ENCODE data around the gene SF3B3. TPM values are rescaled to one million over a fixed set of nuclear protein-coding genes. Genes with fewer than 3 reads are reported as not detected.

SF3B3 gene
- total and polyA plus RNA-seq, 2 of the 13 experiments (the other 11 are each of a cell fraction or from before 2014, with no cell fraction given) = 157 to 500 TPM

DNA sequence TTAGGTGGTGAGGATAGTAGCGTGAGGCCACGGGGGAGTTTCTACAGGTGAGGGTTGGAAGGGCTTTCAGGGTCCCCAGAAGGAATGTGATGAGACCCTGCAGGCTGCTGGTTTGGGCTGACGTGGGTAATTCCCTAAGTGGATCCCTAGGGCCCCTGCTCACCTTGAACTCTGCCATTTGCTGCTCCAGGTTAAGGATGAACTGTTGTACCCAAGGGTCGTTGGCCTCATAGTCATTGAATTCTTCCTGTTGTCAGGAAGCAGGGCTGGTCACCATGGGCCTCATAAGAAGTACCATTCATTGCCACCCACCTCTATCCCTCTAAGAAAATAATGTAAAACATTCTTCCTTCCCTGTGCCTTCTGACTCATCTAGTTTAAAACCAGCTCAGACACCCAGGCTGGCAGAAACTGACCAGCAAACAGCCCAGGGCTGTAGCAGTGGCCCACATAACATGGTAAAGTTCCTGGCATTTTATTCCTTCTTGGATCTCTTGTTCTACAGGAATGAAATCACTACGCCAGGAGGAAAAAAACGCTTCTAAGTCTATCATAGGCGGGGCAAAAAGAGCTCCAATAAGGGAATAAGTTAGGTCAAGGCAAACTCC, 41.6 kb upstream of the SF3B3 start (continued):
- TF ChIP-seq, protein P1, sequence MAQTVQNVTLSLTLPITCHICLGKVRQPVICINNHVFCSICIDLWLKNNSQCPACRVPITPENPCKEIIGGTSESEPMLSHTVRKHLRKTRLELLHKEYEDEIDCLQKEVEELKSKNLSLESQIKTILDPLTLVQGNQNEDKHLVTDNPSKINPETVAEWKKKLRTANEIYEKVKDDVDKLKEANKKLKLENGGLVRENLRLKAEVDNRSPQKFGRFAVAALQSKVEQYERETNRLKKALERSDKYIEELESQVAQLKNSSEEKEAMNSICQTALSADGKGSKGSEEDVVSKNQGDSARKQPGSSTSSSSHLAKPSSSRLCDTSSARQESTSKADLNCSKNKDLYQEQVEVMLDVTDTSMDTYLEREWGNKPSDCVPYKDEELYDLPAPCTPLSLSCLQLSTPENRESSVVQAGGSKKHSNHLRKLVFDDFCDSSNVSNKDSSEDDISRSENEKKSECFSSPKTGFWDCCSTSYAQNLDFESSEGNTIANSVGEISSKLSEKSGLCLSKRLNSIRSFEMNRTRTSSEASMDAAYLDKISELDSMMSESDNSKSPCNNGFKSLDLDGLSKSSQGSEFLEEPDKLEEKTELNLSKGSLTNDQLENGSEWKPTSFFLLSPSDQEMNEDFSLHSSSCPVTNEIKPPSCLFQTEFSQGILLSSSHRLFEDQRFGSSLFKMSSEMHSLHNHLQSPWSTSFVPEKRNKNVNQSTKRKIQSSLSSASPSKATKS (CRISPR knock-in tag; IDR thresholded peaks at IDR 0.05) = no peak
- TF ChIP-seq ZNF780A (CRISPR knock-in tag; IDR thresholded peaks at IDR 0.05) = no peak
- peak; percentile 15; the same call in 1 of the 2 replicates for TF ChIP-seq ZNF766 (CRISPR knock-in tag; IDR thresholded peaks at IDR 0.05; ENCODE audit: borderline replicate concordance)

DNA sequence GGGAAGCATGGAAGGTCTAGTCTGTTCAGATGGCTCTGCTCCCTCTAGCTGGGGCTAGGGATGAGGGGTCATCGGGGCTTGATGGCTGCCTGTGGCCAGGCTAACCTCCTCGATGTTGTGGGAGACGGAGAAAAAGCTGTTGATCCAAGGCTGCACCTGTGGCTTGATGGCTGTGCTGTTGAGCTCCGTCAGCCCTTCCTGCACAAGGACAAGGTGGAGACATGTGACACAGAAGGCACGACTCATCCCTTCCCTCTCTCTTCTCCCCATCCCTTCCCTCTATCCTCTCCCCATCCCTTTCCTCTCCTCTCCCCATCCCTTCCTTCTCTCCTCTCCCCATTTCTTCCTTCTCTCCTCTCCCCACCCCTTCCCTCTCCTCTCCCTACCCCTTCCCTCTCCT, 41.0 kb upstream of the SF3B3 start:
- H3K27me3 ChIP-seq (ENCODE audit: control insufficient read depth in 1 of 2, insufficient read depth in 2 of 2, low read length in 2 of 2) = no peaks in the 10 kb centered on the region
- peak overlapping the region; percentile 22 for H3K27ac ChIP-seq (ENCODE audit: extremely low read length, insufficient read depth, low read length)
- H3K9me3 ChIP-seq (ENCODE audit: low read length) = no peaks in the 10 kb centered on the region
- no peaks in the 10 kb centered on the region for H3K79me2 ChIP-seq (ENCODE audit: insufficient read depth, low read length)
- no peak overlapping the region for H3K4me3 ChIP-seq (replicated peaks in 1 of 3; ENCODE audit: insufficient read depth in 1 of 3, low read depth in 2 of 3, low read length in 3 of 3)
- BruUV-seq (replicated peaks) = no TSS peak
- H4K20me1 ChIP-seq (ENCODE audit: insufficient read depth, low read length) = no peaks in the 10 kb centered on the region
- intact Hi-C loops (cut with micrococcal nuclease; ENCODE audit: unreplicated experiment) (no loop called here), in situ Hi-C loops (cut with HindIII; ENCODE audit: extremely low pct_ligation_motif_present, low pct_unique_long_range_greater_than_20kb) (no loop called here)
- FAIRE-seq (no peak), DNase-seq (ENCODE audit: low spot score) (no peak), ATAC-seq (peak; percentile 8)
- H2AFZ ChIP-seq (ENCODE audit: low read length) = no peak overlapping the region
- H3K4me1 ChIP-seq (ENCODE audit: insufficient read depth, low read length) = peaks cover 12% of the 10 kb centered on the region
- ChIA-PET POLR2A (interaction anchor here (1.0 kb wide), 1 partner anchor 101 kb away, joined by 4 read pairs; no protein-coding TSS in a partner anchor), CTCF (ENCODE audit: low intra/inter-chr PET ratio, low total read pairs) (no interaction called here)
- no peak overlapping the region for H3K9ac ChIP-seq (ENCODE audit: insufficient read depth, low read depth, low read length)
- no peak for TF ChIP-seq TOPORS (CRISPR knock-in tag; IDR thresholded peaks at IDR 0.05)
- TF ChIP-seq SMAD3 (CRISPR knock-in tag; IDR thresholded peaks at IDR 0.05) = no peak
- TF ChIP-seq ZBTB38 (CRISPR knock-in tag; IDR thresholded peaks at IDR 0.05) = peak; percentile 60; the same call in 1 of the 2 replicates
- TF ChIP-seq PCBP2 (optimal IDR thresholded peaks at IDR 0.05; ENCODE audit: low read depth, low read length, poor library complexity, severe bottlenecking) = peak; percentile 98
- TF ChIP-seq HNRNPK (IDR thresholded peaks at IDR 0.05; ENCODE audit: low read depth, low read length, poor library complexity, severe bottlenecking) = peak; percentile 93
- WGBS (ENCODE audit: low lambda C conversion rate) = 94% methylated on average over 2 of the region's 5 CpGs
- H3K36me3 ChIP-seq (replicated peaks in 1 of 2; ENCODE audit: control insufficient read depth in 1 of 2, insufficient read depth in 2 of 2, low read length in 2 of 2) = peaks cover 34 to 58% of the 10 kb centered on the region in 2 experiments
- H3K4me2 ChIP-seq (ENCODE audit: low read depth, low read length) = no peak overlapping the region
